ENCODE results near the gene ZFPL1.

DNA sequence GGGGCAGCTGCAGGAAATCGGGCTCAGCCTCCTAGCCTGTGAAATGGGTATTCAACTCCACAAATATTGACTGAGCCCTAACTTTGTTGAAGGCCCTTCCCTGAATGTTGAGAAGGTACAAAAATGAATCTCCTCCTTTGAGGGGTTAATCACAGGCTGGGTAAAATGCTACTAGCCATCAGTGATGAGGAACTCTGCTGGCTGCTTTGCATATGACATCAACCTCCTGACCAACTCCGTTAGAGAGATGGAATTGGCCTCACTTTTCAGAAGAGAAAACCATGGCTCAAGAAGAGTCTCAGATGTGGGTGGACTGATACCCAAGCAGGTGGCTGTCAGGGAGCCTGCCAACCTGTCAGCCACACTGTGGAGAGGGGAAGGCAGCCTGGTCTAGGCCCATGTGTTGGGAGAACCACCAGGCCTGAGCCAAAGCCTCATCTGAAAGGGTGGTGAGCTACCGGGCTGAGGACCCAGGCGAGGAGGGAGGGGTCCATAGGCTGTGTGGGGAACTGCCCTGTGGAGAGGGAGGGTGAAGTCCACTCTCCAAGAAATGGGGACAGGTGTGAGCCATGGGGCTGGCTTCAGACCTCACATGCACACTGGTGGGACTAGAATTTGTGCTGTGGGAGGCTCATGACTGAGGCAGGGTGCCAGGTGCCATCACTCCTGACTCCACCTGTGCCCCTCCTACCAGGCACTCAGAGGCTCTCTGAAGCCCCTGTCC is 12.0 kb upstream of the ZFPL1 start:
- TF ChIP-seq, protein P1, sequence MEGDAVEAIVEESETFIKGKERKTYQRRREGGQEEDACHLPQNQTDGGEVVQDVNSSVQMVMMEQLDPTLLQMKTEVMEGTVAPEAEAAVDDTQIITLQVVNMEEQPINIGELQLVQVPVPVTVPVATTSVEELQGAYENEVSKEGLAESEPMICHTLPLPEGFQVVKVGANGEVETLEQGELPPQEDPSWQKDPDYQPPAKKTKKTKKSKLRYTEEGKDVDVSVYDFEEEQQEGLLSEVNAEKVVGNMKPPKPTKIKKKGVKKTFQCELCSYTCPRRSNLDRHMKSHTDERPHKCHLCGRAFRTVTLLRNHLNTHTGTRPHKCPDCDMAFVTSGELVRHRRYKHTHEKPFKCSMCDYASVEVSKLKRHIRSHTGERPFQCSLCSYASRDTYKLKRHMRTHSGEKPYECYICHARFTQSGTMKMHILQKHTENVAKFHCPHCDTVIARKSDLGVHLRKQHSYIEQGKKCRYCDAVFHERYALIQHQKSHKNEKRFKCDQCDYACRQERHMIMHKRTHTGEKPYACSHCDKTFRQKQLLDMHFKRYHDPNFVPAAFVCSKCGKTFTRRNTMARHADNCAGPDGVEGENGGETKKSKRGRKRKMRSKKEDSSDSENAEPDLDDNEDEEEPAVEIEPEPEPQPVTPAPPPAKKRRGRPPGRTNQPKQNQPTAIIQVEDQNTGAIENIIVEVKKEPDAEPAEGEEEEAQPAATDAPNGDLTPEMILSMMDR (IDR thresholded peaks at IDR 0.05), result no peak
- no peak for TF ChIP-seq POLR2A (IDR thresholded peaks at IDR 0.05)
